Measurements from ENCODE around the gene ARHGAP44.

ARHGAP44 gene

DNA sequence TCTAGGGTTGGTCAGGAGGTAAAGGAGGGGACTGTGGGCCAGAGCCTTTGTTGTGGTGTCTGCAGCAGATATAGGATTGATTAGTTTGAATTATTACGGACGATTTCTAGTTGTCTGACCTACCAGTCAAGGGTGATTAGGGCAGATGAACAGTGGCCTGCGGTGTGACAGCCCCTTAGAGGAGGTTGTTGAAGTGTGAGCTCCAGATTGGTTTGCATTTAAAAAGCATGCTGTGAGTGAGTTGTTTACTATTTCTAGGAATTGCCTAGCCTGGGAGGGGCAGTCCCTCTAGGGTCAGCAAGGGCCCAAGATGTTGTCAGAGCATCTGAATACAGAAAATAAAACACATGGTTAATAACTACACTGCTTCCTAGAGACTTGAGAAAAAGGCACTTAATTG lies 108.8 kb downstream of the ARHGAP44 start:
- DNase-seq (ENCODE audit: low read depth), result no peak

GRCh38 chr17:12899604-12900003 lies 110.3 kb downstream of the ARHGAP44 start:
- no peak for DNase-seq (ENCODE audit: low read depth)

- no peak for DNase-seq (ENCODE audit: low read depth)
These were observed 111.2 kb downstream of the ARHGAP44 start for GRCh38 chr17:12900474-12900873.

DNA sequence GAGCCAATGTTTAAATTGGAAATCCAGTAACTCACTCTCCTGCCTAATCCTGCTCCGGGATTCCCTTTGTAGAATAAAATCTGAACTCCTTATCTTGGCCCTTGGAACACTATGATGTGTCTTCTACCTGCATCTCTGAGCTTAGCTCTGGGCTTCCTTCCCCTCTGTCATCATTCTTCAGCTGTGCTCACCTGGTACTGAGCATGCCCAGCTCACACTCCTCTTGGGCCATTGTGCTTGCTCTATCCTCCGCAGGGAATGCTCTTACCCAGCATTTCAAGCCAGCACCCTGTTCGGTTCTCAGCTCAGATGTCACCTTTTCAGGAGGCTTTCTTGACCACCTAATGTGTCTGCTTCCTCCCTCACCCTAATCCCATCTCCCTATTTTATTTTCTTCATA lies 112.7 kb downstream of the ARHGAP44 start:
- no peak for DNase-seq (ENCODE audit: low read depth)

- DNase-seq (ENCODE audit: low read depth), result no peak
These were observed 118.2 kb downstream of the ARHGAP44 start for GRCh38 chr17:12907477-12907876.

DNA sequence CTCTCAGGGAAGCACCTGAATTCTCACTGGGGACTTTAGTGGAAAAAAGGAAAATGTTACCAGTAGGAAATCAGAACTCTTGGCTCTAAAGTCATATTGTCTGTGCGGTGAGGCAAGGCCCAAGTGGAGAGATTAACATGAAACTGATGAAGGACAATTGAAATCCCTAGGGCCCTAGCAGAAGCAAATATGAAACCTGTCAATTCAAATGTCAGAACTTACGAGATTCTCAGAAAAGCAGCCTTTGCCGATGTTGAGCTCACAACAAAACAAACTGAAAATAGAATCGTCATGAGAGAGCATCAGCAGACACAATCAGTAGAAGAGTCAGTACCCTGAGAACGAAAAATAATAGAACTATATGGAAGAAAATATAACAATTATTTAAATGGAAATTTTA lies 119.7 kb downstream of the ARHGAP44 start:
- no peak for DNase-seq (ENCODE audit: low read depth)

DNA sequence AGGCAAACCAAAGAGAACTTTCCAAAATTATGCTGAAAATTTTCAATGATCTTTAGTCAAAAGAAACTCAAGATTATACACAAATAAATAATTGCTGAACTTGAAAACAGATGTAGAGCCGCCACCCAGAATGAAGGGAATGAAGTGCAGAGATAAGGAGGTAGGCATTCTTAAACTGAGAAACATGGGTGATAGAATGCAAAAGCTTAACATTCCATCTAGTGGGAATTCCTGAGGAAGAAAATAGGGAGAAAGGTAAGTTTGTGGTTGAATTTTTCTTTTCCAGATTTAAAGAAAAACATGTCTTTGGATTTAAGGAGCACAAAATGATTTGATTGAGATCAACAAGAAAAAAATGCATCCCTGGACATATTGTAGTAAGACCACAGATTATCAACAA lies 120.2 kb downstream of the ARHGAP44 start:
- no peak for DNase-seq (ENCODE audit: low read depth)

GRCh38 chr17:12911239-12911638 lies 121.9 kb downstream of the ARHGAP44 start:
- no peak for DNase-seq (ENCODE audit: low read depth)

DNA sequence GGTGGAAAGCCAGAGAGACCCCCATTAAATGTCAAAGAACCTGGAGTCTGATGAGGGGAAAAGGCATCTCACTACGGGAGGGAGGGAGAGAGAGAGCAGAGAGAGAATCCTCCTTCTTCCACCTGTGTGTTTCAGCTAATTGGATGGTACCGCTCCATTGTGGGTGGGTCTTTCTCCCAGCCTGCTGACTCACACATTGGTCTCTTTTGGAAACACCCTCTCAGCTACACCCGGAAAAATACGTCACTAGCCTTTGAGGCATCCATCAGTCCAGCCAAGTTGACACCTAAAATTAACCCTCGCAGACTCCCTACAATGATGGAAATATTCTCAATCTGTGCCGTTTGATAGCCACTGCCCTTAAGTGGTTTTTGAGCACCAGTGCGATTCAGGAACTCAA lies 128.1 kb downstream of the ARHGAP44 start:
- no peak for DNase-seq (ENCODE audit: low read depth)

GRCh38 chr17:12918142-12918541 lies 128.8 kb downstream of the ARHGAP44 start:
- DNase-seq (ENCODE audit: low read depth), result no peak

GRCh38 chr17:12922120-12922519 lies 132.8 kb downstream of the ARHGAP44 start:
- no peak for DNase-seq (ENCODE audit: low read depth)

DNA sequence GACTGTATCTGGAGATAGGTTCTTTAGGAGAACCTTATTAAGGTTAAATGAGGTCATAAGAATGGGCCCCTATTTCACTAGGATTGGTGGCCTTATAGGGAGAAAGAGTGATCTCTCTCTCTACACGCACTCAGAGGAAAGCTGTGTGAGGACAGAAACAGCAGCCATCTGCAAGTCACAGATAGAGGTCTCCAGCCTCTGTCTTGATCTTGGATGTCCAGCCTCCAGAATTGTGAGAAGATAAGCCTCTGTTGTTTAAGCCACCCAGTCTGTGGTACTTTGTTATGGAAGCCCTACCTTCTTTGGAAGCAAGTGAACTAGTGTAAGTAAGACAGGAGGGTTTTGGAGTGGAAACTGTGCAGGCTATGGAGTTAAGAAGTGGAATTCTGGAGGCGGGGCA lies 135.3 kb downstream of the ARHGAP44 start:
- no peak for DNase-seq (ENCODE audit: low read depth)

- no peak for DNase-seq (ENCODE audit: low read depth)
These were observed 137.7 kb downstream of the ARHGAP44 start for GRCh38 chr17:12927001-12927400.

GRCh38 chr17:12927541-12928425 lies 138.5 kb downstream of the ARHGAP44 start:
- DNase-seq (ENCODE audit: low read depth), result no peak

DNA sequence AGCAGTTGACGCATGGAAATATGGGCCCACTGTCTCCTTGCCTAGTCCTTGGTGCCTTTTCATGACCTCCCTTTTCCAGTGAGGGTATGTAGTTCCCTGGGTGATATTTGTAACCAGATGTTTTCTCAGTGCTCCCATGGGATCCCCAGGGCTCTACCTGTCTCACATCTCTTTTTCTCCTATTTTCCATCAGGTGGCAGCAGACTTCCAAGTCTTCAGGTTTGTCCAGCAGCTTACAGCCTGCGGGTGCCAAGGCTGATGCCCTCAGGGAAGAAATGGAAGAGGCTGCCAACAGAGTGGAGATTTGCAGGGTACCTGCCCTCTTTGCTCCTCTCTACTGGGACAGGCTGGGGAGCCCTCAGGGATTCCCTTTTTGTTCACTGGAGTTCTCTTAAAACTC lies 139.4 kb downstream of the ARHGAP44 start:
- no peak for DNase-seq (ENCODE audit: low read depth)

DNA sequence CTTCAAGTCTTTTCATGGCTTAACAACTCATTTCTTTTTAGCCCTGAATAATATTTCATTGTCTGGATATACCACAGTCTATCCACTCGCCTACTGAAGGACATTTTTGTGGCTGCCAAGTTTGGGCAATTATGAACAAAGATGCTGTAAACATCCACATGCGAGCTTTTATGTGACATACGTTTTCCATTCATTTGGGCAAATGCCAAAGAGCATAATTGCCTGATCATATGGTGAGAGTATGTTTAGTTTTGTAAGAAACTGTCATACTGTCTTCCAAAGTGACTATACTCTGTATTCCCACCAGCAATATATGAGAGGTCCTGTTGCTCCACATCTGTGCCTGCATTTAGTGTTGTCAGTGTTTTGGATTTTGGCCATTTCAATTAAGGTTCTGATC lies 147.2 kb downstream of the ARHGAP44 start:
- no peak for DNase-seq (ENCODE audit: low read depth)

GRCh38 chr17:12940699-12941098 lies 151.4 kb downstream of the ARHGAP44 start:
- no peak for DNase-seq (ENCODE audit: low read depth)

DNA sequence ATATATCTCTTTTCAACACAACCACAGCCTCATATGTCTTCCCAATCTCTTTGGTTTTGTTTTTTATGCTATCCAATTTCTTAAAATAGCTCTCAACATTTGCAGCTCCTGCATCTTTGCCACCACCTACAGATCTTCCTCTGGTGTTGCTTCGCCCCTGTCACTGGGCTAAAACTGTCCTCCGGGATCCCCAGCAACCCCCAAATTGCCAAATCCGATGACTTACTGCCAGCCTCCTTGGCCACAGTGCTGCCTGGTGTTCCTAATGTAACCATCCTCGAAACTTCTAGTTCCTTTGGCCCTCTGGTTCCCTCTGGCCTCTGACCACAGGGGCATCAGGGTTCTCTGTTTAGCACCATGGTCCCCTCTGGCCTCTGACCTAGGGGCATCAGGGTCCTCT lies 157.7 kb downstream of the ARHGAP44 start:
- no peak for DNase-seq (ENCODE audit: low read depth)

GRCh38 chr17:12952012-12952411 lies 162.7 kb downstream of the ARHGAP44 start:
- DNase-seq (ENCODE audit: low read depth), result no peak

- DNase-seq (ENCODE audit: low read depth), result no peak
These were observed 163.9 kb downstream of the ARHGAP44 start for GRCh38 chr17:12953156-12953555.

DNA sequence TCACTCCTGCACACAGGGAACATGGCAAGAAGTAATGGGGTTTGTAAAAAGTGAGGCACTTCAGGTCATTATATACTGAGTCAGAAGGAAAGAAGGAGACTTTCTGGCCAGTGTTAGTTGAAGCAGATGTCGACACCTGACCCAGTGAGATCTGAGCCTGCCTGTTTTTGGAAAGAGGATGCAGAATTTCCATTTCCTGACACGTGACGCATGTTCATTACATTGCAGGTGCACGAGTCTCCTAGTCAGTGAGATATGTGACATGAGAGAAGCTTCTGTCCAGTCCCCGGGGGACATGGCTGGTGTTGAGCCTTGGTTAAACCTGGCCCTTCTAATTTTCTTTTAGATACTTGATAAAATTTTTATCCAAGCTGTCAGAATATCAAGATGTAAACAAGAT lies 166.2 kb downstream of the ARHGAP44 start:
- no peak for DNase-seq (ENCODE audit: low read depth)

- DNase-seq (ENCODE audit: low read depth), result no peak
These were observed 169.5 kb downstream of the ARHGAP44 start for GRCh38 chr17:12958786-12959185.

- no peak for DNase-seq (ENCODE audit: low read depth)
These were observed 170.1 kb downstream of the ARHGAP44 start for GRCh38 chr17:12959441-12959840.

GRCh38 chr17:12961655-12962054 lies 172.4 kb downstream of the ARHGAP44 start:
- no peak for DNase-seq (ENCODE audit: low read depth)

Data from T-helper 22 cell (primary cell).